Measurements from ENCODE around the gene SPATA2.

SPATA2 gene

GRCh38 chr20:49941456-49941855, 26.1 kb upstream of the SPATA2 start:
- H3K4me1 Mint-ChIP-seq (ENCODE audit: low read depth): peaks cover 50% of the 10 kb centered on the region
- no peak for DNase-seq
- no peaks in the 10 kb centered on the region for H3K9me3 Mint-ChIP-seq
- peak overlapping the region; percentile 35 for H3K27ac Mint-ChIP-seq
- peaks cover 91% of the 10 kb centered on the region for H3K36me3 Mint-ChIP-seq (ENCODE audit: low read depth)
- H3K27me3 Mint-ChIP-seq: no peaks in the 10 kb centered on the region
- no peak overlapping the region for H3K4me3 Mint-ChIP-seq

GRCh38 chr20:49938173-49939163, 23.1 kb upstream of the SPATA2 start:
- peak overlapping the region; percentile 76 for H3K27ac Mint-ChIP-seq
- H3K27me3 Mint-ChIP-seq: no peaks in the 10 kb centered on the region
- H3K4me3 Mint-ChIP-seq: peak overlapping the region; percentile 94
- DNase-seq: no peak
- H3K4me1 Mint-ChIP-seq (ENCODE audit: low read depth): peaks cover 47% of the 10 kb centered on the region
- H3K9me3 Mint-ChIP-seq: no peaks in the 10 kb centered on the region
- peaks cover 64% of the 10 kb centered on the region for H3K36me3 Mint-ChIP-seq (ENCODE audit: low read depth)

GRCh38 chr20:49937027-49937929, 21.9 kb upstream of the SPATA2 start:
- DNase-seq: no peak
- H3K9me3 Mint-ChIP-seq: no peaks in the 10 kb centered on the region
- H3K4me3 Mint-ChIP-seq: peak overlapping the region; percentile 94
- H3K4me1 Mint-ChIP-seq (ENCODE audit: low read depth): peaks cover 42% of the 10 kb centered on the region
- no peaks in the 10 kb centered on the region for H3K27me3 Mint-ChIP-seq
- peak overlapping the region; percentile 93 for H3K27ac Mint-ChIP-seq
- peaks cover 52% of the 10 kb centered on the region for H3K36me3 Mint-ChIP-seq (ENCODE audit: low read depth)

- H3K27me3 Mint-ChIP-seq: no peaks in the 10 kb centered on the region
- peak within 1 kb of the TSS; percentile 93 for H3K27ac Mint-ChIP-seq
- peak; percentile 94 for DNase-seq
- H3K4me3 Mint-ChIP-seq: peak within 1 kb of the TSS; percentile 94
- H3K4me1 Mint-ChIP-seq (ENCODE audit: low read depth): peaks cover 40% of the 10 kb centered on the region
- peaks cover 43% of the 10 kb centered on the region for H3K36me3 Mint-ChIP-seq (ENCODE audit: low read depth)
- H3K9me3 Mint-ChIP-seq: no peaks in the 10 kb centered on the region
These were observed 21.1 kb upstream of the SPATA2 start, which contains the start of gene RNF114 for GRCh38 chr20:49936153-49937026. Gene RNF114, plus strand, starts transcription at chr20:49936397. Its CDS starts 16 bp downstream, at chr20:49936413.

DNA sequence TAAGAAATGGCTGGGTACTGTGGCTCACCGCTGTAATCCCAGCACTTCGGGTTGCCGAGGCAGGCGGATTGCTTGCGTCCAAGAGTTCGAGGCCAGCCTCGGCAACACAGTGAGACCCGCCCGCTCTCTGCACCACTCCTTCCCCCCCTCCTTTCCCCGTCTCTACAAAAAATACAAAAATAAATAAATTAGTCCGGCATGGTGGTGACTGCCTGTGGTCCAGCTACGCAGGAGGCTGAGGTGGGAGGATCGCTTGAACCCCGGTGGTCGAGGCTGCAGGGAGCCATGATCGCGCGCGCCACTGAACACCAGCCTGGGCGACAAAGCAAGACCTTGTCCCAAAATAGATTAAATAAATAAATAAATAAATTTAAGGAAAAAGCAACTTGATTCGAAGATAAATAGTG, 20.4 kb upstream of the SPATA2 start:
- H3K36me3 Mint-ChIP-seq (ENCODE audit: low read depth): peaks cover 36% of the 10 kb centered on the region
- peaks cover 34% of the 10 kb centered on the region for H3K4me1 Mint-ChIP-seq (ENCODE audit: low read depth)
- no peaks in the 10 kb centered on the region for H3K9me3 Mint-ChIP-seq
- no peaks in the 10 kb centered on the region for H3K27me3 Mint-ChIP-seq
- peak overlapping the region; percentile 59 for H3K27ac Mint-ChIP-seq
- peak overlapping the region; percentile 94 for H3K4me3 Mint-ChIP-seq
- no peak for DNase-seq

GRCh38 chr20:49929142-49929494, 13.8 kb upstream of the SPATA2 start:
- H3K36me3 Mint-ChIP-seq (ENCODE audit: low read depth): no peaks in the 10 kb centered on the region
- H3K27ac Mint-ChIP-seq: no peak overlapping the region

DNA sequence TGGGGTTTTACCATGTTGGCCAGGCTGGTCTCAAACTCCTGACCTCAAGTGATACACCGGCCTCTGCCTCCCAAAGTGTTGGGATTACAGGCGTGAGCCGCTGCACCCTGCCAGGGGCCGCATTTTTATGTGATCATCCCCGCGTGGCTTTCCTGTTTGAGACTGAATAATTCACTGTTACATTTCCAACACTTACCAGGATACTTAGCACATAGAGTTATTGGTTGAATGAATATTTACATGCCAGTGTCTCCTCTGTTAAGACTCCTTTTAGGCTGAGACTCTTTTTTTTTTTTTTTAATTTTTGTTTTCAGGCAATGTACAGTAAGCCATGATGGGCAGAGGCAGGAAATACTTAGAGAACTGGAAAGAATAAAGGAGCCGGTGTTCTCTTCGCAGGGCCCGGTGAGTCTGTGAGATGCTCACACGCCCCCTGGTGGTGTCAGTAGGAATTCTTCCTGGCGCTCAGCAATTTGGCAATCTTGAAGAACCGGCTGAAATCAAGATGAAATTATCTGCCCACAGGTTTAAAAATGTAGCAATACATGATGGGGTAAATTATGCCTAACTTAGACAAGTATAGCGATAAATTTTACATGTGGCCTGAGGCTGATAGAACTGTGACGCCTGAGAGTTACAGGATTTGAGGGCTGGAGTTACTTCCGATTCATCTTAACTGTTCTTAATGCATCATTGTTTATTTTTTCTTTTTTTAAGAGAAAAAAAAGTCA, 13.2 kb upstream of the SPATA2 start:
- Mint-ChIP-seq H3K36me3 (ENCODE audit: low read depth) (no peaks in the 10 kb centered on the region), H3K9me3 (no peaks in the 10 kb centered on the region), H3K4me3 (peak overlapping the region; percentile 27), H3K27me3 (no peaks in the 10 kb centered on the region), H3K4me1 (ENCODE audit: low read depth) (peaks cover 8% of the 10 kb centered on the region), H3K27ac (peak overlapping the region; percentile 55)
- DNase-seq: peak; percentile 84

More at GRCh38 chr20:49929142-49929494, 13.8 kb upstream of the SPATA2 start:
- H3K27me3 Mint-ChIP-seq: no peaks in the 10 kb centered on the region
- H3K9me3 Mint-ChIP-seq: no peaks in the 10 kb centered on the region
- peaks cover 10% of the 10 kb centered on the region for H3K4me1 Mint-ChIP-seq (ENCODE audit: low read depth)
- DNase-seq: no peak
- H3K4me3 Mint-ChIP-seq: no peak overlapping the region

DNA sequence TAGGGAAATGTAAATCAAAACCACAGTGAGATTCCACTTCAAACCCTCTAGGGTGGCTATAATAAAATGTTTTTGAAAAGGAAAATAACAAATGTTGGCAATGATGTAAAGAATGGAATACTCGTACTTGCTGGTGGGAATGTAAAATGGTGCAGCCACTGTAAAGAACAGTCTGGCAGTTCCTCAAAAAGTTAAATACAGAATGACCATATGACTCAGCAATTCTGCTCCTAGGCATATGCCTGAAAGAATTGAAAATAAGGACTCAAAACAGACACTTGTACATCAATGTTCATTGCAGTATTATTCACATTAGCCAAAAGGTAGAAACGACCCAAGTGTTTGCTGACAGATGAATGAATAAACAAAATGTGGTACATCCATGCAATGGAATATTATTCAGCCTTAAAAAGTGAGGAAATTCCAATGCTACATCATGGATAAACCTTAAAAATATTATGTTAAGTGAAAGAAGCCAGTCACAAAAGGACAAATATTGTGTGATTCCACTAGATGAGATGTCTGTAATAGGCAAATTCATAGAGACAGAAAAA, 10.6 kb upstream of the SPATA2 start:
- no peaks in the 10 kb centered on the region for H3K36me3 Mint-ChIP-seq (ENCODE audit: low read depth)
- H3K27me3 Mint-ChIP-seq: no peaks in the 10 kb centered on the region
- DNase-seq: no peak
- H3K27ac Mint-ChIP-seq: no peak overlapping the region
- no peaks in the 10 kb centered on the region for H3K9me3 Mint-ChIP-seq
- peaks cover 8% of the 10 kb centered on the region for H3K4me1 Mint-ChIP-seq (ENCODE audit: low read depth)
- no peak overlapping the region for H3K4me3 Mint-ChIP-seq

DNA sequence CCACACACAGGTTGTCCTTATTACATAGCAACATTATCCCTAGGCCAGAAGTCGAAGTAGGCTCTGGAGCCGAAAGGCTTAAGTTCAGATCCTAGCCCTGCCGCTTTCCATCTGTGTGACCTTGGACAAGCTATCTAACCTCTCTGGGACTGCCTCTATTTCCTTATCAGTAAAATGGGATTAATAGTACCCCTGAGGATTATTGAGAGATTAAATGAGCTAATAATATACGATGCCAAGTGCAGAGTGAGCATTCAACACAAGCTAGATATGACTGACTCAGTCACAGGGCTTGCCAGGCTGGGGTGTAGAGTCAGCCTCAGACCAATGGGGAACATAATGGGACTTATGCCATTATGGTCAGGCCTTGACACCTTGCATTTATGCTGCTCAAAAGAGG, 8.9 kb upstream of the SPATA2 start:
- Mint-ChIP-seq H3K36me3 (ENCODE audit: low read depth) (no peaks in the 10 kb centered on the region), H3K27me3 (no peaks in the 10 kb centered on the region), H3K9me3 (no peaks in the 10 kb centered on the region), H3K4me3 (no peak overlapping the region), H3K27ac (no peak overlapping the region), H3K4me1 (ENCODE audit: low read depth) (peaks cover 8% of the 10 kb centered on the region)
- DNase-seq: peak; percentile 7

GRCh38 chr20:49919461-49919860, 4.1 kb upstream of the SPATA2 start:
- Mint-ChIP-seq H3K9me3 (no peaks in the 10 kb centered on the region), H3K4me3 (no peak overlapping the region)
- no peak for DNase-seq

DNA sequence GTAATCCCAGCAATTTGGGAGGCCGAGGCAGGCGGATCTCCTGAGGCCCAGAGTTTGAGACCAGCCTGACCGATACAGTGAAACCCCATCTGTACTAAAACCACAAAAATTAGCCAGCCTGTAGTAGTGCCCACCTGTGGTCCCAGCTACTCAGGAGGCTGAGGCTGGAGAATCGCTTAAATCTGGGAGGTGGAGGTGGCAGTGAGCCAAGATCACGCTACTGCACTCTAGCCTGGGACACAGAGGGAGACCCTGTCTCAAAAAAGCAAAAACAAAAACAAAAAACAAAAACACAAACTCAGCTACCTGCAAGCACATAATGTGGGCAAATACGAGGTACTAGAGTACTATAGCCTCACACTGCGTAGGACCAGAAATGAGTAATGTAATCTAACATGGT, 3.7 kb upstream of the SPATA2 start:
- H3K9me3 Mint-ChIP-seq: no peaks in the 10 kb centered on the region
- H3K36me3 Mint-ChIP-seq (ENCODE audit: low read depth): peaks cover 13% of the 10 kb centered on the region
- H3K27me3 Mint-ChIP-seq: no peaks in the 10 kb centered on the region
- H3K27ac Mint-ChIP-seq: no peak overlapping the region
- DNase-seq: no peak
- H3K4me3 Mint-ChIP-seq: no peak overlapping the region
- peaks cover 19% of the 10 kb centered on the region for H3K4me1 Mint-ChIP-seq (ENCODE audit: low read depth)

More at GRCh38 chr20:49919461-49919860, 4.1 kb upstream of the SPATA2 start:
- Mint-ChIP-seq H3K4me1 (ENCODE audit: low read depth) (peaks cover 14% of the 10 kb centered on the region), H3K27ac (no peak overlapping the region), H3K27me3 (no peaks in the 10 kb centered on the region), H3K36me3 (ENCODE audit: low read depth) (peaks cover 11% of the 10 kb centered on the region)

GRCh38 chr20:49918446-49918845, 3.1 kb upstream of the SPATA2 start:
- Mint-ChIP-seq H3K27ac (no peak overlapping the region), H3K4me1 (ENCODE audit: low read depth) (peaks cover 24% of the 10 kb centered on the region), H3K9me3 (no peaks in the 10 kb centered on the region), H3K27me3 (no peaks in the 10 kb centered on the region), H3K36me3 (ENCODE audit: low read depth) (peaks cover 13% of the 10 kb centered on the region), H3K4me3 (no peak overlapping the region)
- DNase-seq: no peak
